Activated CD8-positive, alpha-beta memory T cell treated with anti-CD3 and anti-CD28 coated beads for 1 hour (primary cell): Measurements from ENCODE around the gene TP53BP1.
"Not testable (repeated sequence)": the region's sequence is repeated elsewhere in the genome, so short reads cannot be mapped to it uniquely, and the experiment has no call there.

Source experiments
- DNase-seq, 2 donors: peaks; one replicate each; pipeline ENCODE4 v3.0.0-alpha.2; 2020; ENCODE audit warnings: low read depth in 1 of 2; ENCODE audit errors: extremely low read depth in 1 of 2

Gene TP53BP1

GRCh38 chr15:43433165-43433564 lies 59.8 kb downstream of the TP53BP1 start:
- no peak for DNase-seq

- no peak for DNase-seq
Measured at GRCh38 chr15:43429687-43430086, 63.3 kb downstream of the TP53BP1 start.

- no peak for DNase-seq
Measured at GRCh38 chr15:43423793-43424192, 69.2 kb downstream of the TP53BP1 start.

GRCh38 chr15:43420876-43421275 lies 72.1 kb downstream of the TP53BP1 start:
- DNase-seq, result no peak

- no peak for DNase-seq
Measured at GRCh38 chr15:43420435-43420834, 72.5 kb downstream of the TP53BP1 start.

DNA sequence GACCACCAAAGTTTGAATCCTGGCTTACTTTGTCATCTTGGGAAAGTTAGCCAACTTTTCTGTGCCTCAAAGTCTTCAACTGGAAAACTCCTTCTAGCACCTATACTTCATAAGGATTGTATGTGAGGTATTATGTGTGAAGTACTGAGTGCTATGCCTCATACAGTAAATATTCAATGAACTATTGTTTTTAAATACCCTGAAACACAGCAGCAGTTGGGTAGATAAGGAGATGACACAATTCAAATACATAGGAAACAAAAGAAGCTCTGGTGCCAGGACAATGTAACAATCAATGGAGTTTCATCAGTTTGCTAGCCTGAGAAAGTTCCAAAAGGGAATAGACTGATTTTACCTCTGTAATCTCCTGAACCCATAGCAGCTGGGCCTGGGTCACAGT lies 78.8 kb downstream of the TP53BP1 start:
- no peak for DNase-seq

GRCh38 chr15:43412096-43412495 lies 80.9 kb downstream of the TP53BP1 start:
- DNase-seq, result no peak

DNA sequence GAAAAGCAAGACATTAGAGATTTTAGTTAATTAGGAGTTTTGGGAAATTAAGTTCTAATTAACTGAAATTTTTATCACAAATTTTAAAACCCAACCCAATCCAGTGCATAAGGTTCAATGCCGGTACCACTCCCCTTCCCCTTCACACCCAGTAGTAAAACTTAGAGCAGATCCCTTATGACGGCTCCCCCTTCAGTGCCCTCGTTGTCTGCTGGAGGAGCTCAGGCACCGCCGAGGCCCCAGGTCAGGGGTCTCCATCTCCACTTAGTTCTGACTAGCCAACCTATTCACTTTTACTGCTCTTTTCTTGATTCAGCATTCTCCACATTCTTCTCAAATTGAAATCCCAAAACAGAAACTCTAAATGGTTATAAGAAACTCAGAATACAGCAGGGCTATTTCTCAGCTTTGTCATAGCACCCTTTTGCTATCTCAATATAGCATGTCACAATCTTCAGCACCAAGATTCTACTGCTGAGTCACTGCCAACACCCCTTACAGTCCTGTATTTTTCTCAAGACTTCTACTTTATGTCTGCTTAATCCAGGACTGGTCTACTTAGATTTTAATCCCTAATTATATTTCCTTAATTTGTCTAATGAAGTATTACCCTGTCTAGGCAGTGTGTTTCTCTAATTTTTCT lies 82.3 kb downstream of the TP53BP1 start:
- DNase-seq, result no peak

DNA sequence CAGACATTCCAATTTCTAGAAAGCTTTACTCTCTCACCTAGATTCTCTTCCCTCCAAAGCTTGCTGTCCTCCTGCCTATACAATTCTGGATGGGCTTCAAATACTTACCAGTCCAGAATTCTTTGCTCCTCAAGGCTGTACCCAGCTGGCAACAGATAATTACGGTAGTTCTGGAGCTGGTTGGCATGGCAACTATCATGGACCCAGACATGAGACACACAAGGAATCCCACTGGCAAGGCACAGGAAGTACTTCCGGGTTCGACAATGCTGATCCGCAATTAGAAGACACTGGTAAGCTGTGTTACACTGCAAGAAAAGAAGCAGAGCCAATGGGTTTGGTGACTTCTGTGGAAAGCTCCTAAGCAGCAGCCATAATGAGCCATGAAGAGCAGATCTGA lies 84.2 kb downstream of the TP53BP1 start:
- no peak for DNase-seq

DNA sequence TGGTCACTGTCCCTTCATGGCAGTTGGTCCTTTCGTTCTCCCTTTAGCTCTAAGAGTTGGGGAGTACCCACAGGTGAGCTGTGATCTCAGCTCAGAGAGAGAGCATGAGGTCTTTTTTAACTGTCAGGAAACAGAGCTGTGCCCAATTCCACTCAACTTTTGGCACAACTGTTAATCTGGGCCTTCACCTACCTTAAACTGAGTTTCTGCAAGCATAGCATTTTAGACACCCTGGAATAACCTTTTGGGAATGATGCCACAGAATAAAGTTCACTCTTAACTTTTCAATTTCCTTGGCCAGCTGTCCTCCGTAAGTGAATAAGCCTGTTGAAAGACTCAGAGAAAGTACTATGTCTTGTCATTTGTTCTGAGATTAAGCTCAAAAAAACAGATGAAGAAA lies 86.1 kb downstream of the TP53BP1 start:
- DNase-seq, result no peak

DNA sequence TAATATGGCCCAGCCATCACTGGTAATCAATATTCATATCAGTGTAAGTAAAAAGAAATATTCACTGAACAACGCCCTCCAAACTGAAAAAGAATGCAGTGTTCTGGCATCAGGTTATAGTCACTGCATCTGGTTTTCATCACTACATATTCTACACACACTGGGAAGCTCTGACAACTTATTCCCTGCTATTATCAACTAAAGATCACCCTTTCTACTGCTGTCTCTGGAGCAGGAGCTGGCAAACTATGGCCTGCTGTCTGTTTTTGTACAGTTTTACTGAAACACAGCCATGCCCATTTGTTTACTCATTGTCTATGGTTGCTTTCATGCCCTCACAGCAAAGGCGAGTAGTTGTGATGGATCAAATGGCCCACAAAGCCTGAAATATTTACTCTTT lies 86.8 kb downstream of the TP53BP1 start:
- no peak for DNase-seq

DNA sequence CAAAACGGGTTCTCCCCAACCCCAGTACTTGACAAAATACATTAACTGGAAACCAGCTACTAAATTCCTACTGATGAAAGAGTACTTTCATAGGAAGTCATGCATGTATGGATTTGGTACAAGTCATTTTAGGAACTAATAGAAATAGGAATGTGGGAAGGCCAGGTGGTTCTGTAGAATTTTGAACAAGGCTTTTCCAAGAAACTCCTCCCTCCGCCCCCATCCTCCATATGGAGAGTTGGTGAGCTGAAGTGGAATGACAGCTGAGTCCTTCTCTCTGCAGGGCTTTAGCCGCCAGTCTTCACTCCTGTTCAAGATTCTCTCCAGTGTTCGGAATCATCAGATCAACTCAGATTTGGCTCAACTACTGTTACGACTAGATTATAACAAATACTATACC lies 88.8 kb downstream of the TP53BP1 start:
- no peak for DNase-seq

GRCh38 chr15:43403616-43404015 lies 89.3 kb downstream of the TP53BP1 start:
- DNase-seq, result no peak

DNA sequence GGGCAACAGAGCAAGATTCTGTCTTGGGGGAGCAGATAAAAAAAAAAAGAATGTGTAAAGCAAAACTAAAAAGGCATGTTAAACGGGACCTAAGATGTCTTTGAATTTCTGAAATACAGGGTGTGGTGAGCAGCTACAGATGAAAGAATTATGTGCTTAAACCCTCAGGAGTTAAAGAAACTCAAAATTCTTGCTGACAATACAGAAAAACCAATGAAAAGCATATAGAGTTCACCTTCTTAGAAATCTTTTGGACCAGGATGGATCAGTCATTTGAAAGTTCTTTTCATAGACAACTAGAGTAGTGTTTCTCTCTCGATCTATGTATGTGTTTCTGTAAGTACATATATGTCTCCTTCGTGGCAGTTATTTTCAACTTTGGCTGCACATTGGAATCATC lies 90.7 kb downstream of the TP53BP1 start:
- DNase-seq, result no peak

GRCh38 chr15:43393592-43393991 lies 99.4 kb downstream of the TP53BP1 start:
- DNase-seq, result not testable (repeated sequence)

- DNase-seq, result no peak
Measured at GRCh38 chr15:43390723-43391122, 102.2 kb downstream of the TP53BP1 start.

DNA sequence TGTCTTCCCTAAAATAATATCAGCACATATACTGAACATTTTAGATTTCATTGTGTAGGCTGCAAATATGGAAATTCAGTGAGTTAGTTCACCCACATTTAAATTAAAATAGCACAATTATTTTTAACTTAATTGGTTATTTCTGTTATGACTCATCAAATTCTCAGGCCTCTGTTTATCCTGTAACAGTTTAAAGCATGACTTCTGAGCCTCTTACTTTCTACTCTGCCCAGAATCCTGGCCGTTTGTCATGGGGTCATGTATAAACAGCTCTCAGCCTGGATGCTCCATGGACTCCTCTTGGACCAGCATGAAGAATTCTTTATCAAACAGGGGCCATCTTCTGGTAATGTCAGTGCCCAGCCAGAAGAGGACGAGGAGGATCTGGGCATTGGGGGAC lies 109.9 kb downstream of the TP53BP1 start:
- no peak for DNase-seq

DNA sequence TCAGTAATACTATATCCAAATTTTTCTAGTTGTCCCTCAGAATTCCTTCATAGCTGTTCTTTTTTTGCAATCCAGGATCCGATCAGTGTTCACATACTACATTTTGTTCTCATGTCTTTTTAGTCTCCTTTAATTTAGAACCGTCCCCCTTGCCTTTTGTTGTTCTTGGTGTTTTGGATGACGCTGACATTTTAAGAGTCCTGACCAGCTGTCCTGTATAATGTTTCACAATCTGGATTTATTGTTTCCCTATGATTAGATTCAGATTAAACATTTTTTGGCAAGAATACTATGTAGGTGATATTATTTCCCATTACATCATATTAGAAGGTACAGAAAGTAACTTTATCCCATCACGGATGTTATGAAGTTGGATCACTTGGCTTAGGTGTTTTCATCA lies 110.6 kb downstream of the TP53BP1 start:
- DNase-seq, result no peak

- no peak for DNase-seq
Measured at GRCh38 chr15:43378601-43379000, 114.4 kb downstream of the TP53BP1 start.

- no peak for DNase-seq
Measured at GRCh38 chr15:43376017-43376705, 116.8 kb downstream of the TP53BP1 start.

DNA sequence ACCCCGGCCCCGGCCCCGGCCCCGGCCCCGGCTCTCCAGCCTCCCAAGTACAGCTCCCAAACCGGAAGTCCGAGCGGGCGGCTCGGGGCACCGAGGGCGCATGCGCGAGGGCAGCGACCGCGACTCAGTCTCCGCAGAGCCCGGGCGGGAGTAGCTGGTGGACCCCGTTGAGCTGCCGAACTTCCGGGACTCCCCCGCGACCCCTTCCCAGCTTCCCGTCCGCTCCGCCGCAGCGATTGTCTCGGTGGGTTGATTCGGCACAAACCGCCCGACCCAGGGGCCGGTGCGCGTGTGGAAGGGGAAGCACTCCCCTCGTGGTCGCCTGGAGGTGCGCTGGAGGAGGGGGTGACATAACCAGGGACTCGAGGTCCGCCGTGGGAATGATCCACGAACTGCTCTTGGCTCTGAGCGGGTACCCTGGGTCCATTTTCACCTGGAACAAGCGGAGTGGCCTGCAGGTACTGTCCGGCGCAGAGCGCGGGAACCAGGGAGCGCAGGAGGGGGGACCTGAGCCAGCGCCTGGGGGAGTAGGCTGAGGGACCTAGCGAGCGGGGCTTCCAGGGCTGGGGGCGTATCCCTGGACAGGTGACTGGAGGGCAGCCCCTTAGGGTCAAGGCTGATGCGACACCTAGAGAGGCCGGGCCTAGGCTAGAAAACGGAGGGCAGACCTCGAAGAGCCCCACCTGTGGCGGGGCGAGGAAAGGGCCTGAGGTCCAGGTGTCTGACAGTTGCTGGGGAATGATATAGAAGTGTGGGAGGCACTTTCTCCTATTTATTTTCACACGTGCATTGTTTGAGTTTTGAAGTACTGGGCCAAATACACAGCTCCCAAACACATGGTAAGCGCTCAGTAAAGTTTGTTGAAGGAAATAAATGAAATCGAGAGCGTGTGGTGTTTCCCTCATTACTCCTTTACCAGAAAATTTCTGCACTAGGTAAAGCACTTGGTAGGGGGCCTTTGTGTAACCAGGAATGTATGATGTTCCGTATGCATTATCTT lies 121.7 kb downstream of the TP53BP1 start, which contains the start of the genes TUBGCP4 and ZSCAN29:
TSS of gene TUBGCP4 (plus strand) at position 127 of the 1,000 bp plus-strand sequence. CDS start at position 381, 254 bp downstream.
TSS of gene ZSCAN29 (minus strand) at position 69 of the 1,000 bp plus-strand sequence. CDS start 1,130 bp downstream, outside the sequence.
- DNase-seq, result peak in 1 of 2 donors; percentile 59
